Mammary epithelial cell (primary cell): ENCODE results near the gene LINC01488.

ENCODE experiments used
- EZH2 ChIP-seq: IDR thresholded peaks from 2 replicates; pipeline ENCODE4 v1.6.1; 2012; ENCODE audit warnings: low read length, inconsistent platforms, borderline replicate concordance
- TF ChIP-seq, protein P1 (sequence below), 2 donors: IDR thresholded peaks in 1 of 2; conservative IDR thresholded peaks in 1 of 2; 2 replicates each; pipeline ENCODE4 v1.5.1; 2011 to 2012; ENCODE audit warnings: inconsistent platforms in 2 of 2, low read length in 2 of 2, mild to moderate bottlenecking in 2 of 2, control low read depth in 1 of 2, low read depth in 1 of 2; ENCODE audit not compliant: insufficient read depth in 1 of 2; ENCODE audit errors: extremely low read depth in 1 of 2

DNA sequence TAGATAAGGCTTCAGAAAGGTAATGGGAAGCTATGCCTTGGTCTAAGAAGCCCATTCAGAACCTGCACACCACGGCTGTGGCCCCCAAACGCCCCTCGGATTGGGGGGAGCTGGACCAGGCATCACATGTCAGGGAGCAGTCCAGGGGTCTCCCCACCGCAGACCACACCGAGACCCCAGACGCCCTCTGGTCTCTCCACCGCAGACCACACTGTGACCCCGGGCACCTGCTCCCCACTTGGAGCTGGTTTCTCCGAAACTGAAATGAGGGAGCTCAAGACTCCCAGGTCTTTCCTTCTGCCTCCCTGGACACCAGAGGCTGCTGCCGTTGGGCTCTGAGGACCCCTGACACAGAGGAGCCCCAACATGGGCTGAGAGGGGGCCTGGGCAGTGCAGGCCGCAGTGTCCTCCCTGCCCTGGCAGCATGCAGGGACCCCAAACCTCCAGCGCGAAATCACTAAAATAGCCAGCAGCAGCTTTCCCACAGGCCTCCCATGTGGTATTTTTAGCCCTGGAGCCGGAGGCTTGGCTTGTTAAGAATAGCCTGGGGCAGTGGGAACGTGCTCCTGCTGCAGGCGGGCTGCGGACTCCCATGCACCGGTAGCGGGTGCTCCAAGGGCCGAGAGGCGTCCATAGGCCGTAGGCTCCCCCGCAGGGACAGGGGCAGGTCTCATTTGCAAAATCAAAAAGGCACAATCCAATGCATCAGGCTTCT is 7.7 kb downstream of the LINC01488 start:
- TF ChIP-seq, protein P1, sequence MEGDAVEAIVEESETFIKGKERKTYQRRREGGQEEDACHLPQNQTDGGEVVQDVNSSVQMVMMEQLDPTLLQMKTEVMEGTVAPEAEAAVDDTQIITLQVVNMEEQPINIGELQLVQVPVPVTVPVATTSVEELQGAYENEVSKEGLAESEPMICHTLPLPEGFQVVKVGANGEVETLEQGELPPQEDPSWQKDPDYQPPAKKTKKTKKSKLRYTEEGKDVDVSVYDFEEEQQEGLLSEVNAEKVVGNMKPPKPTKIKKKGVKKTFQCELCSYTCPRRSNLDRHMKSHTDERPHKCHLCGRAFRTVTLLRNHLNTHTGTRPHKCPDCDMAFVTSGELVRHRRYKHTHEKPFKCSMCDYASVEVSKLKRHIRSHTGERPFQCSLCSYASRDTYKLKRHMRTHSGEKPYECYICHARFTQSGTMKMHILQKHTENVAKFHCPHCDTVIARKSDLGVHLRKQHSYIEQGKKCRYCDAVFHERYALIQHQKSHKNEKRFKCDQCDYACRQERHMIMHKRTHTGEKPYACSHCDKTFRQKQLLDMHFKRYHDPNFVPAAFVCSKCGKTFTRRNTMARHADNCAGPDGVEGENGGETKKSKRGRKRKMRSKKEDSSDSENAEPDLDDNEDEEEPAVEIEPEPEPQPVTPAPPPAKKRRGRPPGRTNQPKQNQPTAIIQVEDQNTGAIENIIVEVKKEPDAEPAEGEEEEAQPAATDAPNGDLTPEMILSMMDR (conservative IDR thresholded peaks at IDR 0.05 in 1 of 2, IDR thresholded peaks at IDR 0.05 in 1 of 2; ENCODE audit: extremely low read depth in 1 of 2, insufficient read depth in 1 of 2, low read depth in 1 of 2, low read length in 2 of 2) = no peak
- no peak for TF ChIP-seq EZH2
